Natural killer cell (primary cell): Measurements from ENCODE around the gene MPST. TPM values are rescaled to one million over a fixed set of nuclear protein-coding genes. Genes with fewer than 3 reads are reported as not detected.
"Not testable (repeated sequence)": the region's sequence is repeated elsewhere in the genome, so short reads cannot be mapped to it uniquely, and the experiment has no call there.

ENCODE experiments used
- ATAC-seq, 3 donors: fragments of 150-1000 bp in 2 of 3; fragments of 200-7000 bp in 1 of 3; cut with Tn5 transposase; 1 replicate in 1 of 3; 2 replicates in 2 of 3; pipeline ENCODE4 v1.10.0; 2021; ENCODE audit warnings: mild to moderate bottlenecking in 2 of 3, moderate library complexity in 2 of 3
- DNase-seq, 2 donors: peaks; one replicate each; pipeline versions ENCODE4 v3.0.0 to v3.0.0-alpha.2; 2013 to 2021; ENCODE audit warnings: mixed read lengths in 1 of 2
- H3K27ac ChIP-seq: one replicate; pipeline ENCODE4 v1.5.1; 2013; ENCODE audit warnings: mild to moderate bottlenecking, low read length
- H3K27me3 ChIP-seq: one replicate; pipeline ENCODE4 v1.6.1; 2013; ENCODE audit warnings: low read length; ENCODE audit not compliant: control insufficient read depth, insufficient read depth
- H3K36me3 ChIP-seq: one replicate; pipeline ENCODE4 v1.6.1; 2013; ENCODE audit warnings: low read length; ENCODE audit not compliant: control insufficient read depth, insufficient read depth
- H3K4me1 ChIP-seq: one replicate; pipeline ENCODE4 v1.6.1; 2013; ENCODE audit warnings: low read length; ENCODE audit not compliant: control insufficient read depth, insufficient read depth
- H3K4me3 ChIP-seq: one replicate; pipeline ENCODE4 v1.5.1; 2013; ENCODE audit warnings: low read length
- H3K9me3 ChIP-seq: one replicate; pipeline ENCODE4 v1.6.1; 2013; ENCODE audit warnings: low read length; ENCODE audit not compliant: control insufficient read depth, insufficient read depth
- H3K27ac Mint-ChIP-seq, 2 donors: one replicate each; pipeline ENCODE4 v1.8.0; 2022; ENCODE audit warnings: mild to moderate bottlenecking in 2 of 2, mixed read lengths in 2 of 2, moderate library complexity in 1 of 2
- H3K27me3 Mint-ChIP-seq, 2 donors: one replicate each; pipeline ENCODE4 v1.8.0; 2022; ENCODE audit warnings: low read depth in 2 of 2, mixed read lengths in 2 of 2
- H3K36me3 Mint-ChIP-seq: one replicate; pipeline ENCODE4 v1.8.0; 2022; ENCODE audit warnings: mixed read lengths
- H3K4me1 Mint-ChIP-seq, 2 donors: one replicate each; pipeline ENCODE4 v1.8.0; 2022; ENCODE audit warnings: mixed read lengths in 2 of 2
- H3K4me3 Mint-ChIP-seq: one replicate; pipeline ENCODE4 v1.8.0; 2022; ENCODE audit warnings: mild to moderate bottlenecking, moderate library complexity, mixed read lengths
- H3K9me3 Mint-ChIP-seq, 2 donors: one replicate each; pipeline ENCODE4 v1.8.0; 2022; ENCODE audit warnings: mixed read lengths in 2 of 2
- WGBS: methylation state at CpG from one replicate; pipeline ENCODE4 v1.1.7; 2013; ENCODE audit warnings: missing lambda C conversion rate; ENCODE audit not compliant: insufficient coverage; 5-methylcytosine and 5-hydroxymethylcytosine counted together
- intact Hi-C: fragments of 100-400 bp; cut with micrococcal nuclease; formaldehyde crosslinking; loops from one replicate; pipeline ENCODE4 v1.14.2; 2022
- total RNA-seq, 4 donors: library from RNA; stranded (reverse); fragments of 120-200 nt in 1 of 4; gene quantifications; one replicate each; pipeline versions ENCODE4 v1.2.3 to v1.2.4, GENCODE V29; 2013 to 2022
- TF ChIP-seq, protein P1 (sequence below): fragments of 200-600 bp; IDR thresholded peaks from one replicate; pipeline ENCODE4 v1.8.0; 2022; ENCODE audit warnings: antibody characterized with exemption

Gene MPST
- total RNA-seq, 3 donors from 2014 or later (not counting 1 experiment from before 2014, with no cell fraction given), result 21.4 to 23.9 (median 22.9) TPM

DNA sequence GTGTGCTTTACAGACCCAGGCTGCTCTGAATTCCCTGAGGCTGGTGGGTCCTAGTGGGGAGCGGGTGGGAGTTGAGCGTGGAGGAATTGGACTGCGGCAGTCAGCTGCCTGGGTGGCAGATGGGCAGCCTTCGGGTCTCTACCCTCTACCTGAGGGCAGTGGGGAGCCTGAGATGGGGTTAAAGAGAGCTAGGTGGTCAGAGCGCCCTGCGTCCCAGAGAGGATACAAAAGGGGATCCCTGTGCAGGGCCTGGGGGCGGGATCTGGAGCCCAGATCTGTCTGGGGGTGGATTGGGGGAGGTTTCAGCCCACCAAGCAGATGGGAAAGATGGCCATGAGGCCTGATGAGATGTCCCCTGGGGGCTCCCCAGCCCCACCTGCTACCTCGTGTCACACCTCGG is 50.2 kb downstream of the MPST start:
- Histone ChIP-seq H3K4me3 (no peak overlapping the region), H3K9me3 (no peaks in the 10 kb centered on the region), H3K36me3 (no peaks in the 10 kb centered on the region), H3K27ac (no peak overlapping the region), H3K27me3 (peaks cover 13% of the 10 kb centered on the region), H3K4me1 (no peaks in the 10 kb centered on the region)
- ATAC-seq, result no peak
- no peak overlapping the region for H3K4me3 Mint-ChIP-seq
- H3K36me3 Mint-ChIP-seq, result no peaks in the 10 kb centered on the region
- no peak for DNase-seq
- H3K27me3 Mint-ChIP-seq, result peaks cover 17 to 19% of the 10 kb centered on the region in 2 donors
- intact Hi-C loops, result no loop called here
- H3K27ac Mint-ChIP-seq, result no peak overlapping the region
- H3K9me3 Mint-ChIP-seq, result no peaks in the 10 kb centered on the region
- H3K4me1 Mint-ChIP-seq, result no peaks in the 10 kb centered on the region
- WGBS, result 76% methylated on average over 9 of the region's 9 CpGs
- TF ChIP-seq, protein P1, sequence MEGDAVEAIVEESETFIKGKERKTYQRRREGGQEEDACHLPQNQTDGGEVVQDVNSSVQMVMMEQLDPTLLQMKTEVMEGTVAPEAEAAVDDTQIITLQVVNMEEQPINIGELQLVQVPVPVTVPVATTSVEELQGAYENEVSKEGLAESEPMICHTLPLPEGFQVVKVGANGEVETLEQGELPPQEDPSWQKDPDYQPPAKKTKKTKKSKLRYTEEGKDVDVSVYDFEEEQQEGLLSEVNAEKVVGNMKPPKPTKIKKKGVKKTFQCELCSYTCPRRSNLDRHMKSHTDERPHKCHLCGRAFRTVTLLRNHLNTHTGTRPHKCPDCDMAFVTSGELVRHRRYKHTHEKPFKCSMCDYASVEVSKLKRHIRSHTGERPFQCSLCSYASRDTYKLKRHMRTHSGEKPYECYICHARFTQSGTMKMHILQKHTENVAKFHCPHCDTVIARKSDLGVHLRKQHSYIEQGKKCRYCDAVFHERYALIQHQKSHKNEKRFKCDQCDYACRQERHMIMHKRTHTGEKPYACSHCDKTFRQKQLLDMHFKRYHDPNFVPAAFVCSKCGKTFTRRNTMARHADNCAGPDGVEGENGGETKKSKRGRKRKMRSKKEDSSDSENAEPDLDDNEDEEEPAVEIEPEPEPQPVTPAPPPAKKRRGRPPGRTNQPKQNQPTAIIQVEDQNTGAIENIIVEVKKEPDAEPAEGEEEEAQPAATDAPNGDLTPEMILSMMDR, result no peak

DNA sequence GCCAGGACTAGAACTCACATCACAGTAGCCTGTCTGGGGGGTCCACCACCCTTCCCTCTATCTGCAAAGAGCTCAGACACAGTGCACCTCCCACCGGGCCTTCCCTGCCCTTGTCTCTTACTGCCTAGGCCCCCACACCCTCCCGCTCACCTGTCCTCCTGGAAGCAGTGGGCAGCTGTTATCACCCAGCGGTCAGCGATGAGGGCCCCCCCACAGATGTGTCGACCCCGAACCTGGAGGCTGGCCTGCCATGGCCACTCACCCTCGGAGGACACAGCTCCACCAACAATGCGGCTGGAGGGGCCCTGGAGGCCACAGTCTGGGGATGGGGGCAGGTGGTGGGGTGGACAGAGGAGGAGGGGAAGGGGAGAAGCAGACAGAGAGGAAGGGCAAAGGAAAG is 50.8 kb downstream of the MPST start:
- TF ChIP-seq, protein P1, result no peak
- 84% methylated on average over 8 of the region's 8 CpGs for whole genome bisulfite sequencing
- Mint-ChIP-seq H3K4me3 (no peak overlapping the region), H3K27ac (no peak overlapping the region), H3K4me1 (no peaks in the 10 kb centered on the region), H3K27me3 (peaks cover 19% of the 10 kb centered on the region in 2 donors), H3K9me3 (no peaks in the 10 kb centered on the region), H3K36me3 (no peaks in the 10 kb centered on the region)
- peaks cover 13% of the 10 kb centered on the region for H3K27me3 ChIP-seq
- H3K4me1 ChIP-seq, result no peaks in the 10 kb centered on the region
- no peak overlapping the region for H3K4me3 ChIP-seq
- intact Hi-C loops, result no loop called here
- ATAC-seq (no peak), DNase-seq (no peak)
- H3K36me3 ChIP-seq, result no peaks in the 10 kb centered on the region
- H3K9me3 ChIP-seq, result no peaks in the 10 kb centered on the region
- H3K27ac ChIP-seq, result no peak overlapping the region

DNA sequence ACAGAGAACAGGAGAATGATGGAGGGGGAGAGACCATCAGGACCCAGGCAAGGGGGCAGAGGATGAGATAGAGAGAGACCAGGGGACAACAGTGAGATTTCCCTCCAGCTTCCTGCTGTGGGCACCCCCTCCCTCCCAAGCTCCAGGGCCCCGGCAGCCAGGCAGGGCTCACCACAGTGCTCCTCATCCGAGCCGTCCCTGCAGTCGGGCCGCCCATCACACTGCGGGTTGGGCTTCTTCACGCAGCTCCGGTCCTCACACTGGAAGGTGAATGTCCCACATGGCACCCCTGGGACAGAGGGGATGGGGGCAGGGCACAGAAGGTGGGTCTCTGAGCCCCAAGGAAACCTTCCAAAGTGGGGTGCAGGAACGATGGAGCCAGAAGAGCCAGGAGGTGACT is 51.2 kb downstream of the MPST start:
- Mint-ChIP-seq H3K27me3 (peaks cover 19 to 22% of the 10 kb centered on the region in 2 donors), H3K27ac (no peak overlapping the region), H3K4me3 (no peak overlapping the region), H3K36me3 (no peaks in the 10 kb centered on the region), H3K4me1 (no peaks in the 10 kb centered on the region), H3K9me3 (no peaks in the 10 kb centered on the region)
- Histone ChIP-seq H3K4me1 (no peaks in the 10 kb centered on the region), H3K27ac (no peak overlapping the region), H3K4me3 (no peak overlapping the region), H3K36me3 (no peaks in the 10 kb centered on the region), H3K9me3 (no peaks in the 10 kb centered on the region), H3K27me3 (peaks cover 13% of the 10 kb centered on the region)
- intact Hi-C loops, result no loop called here
- ATAC-seq (no peak), DNase-seq (no peak)
- WGBS, result 53% methylated on average over 9 of the region's 9 CpGs
- TF ChIP-seq, protein P1, result no peak

DNA sequence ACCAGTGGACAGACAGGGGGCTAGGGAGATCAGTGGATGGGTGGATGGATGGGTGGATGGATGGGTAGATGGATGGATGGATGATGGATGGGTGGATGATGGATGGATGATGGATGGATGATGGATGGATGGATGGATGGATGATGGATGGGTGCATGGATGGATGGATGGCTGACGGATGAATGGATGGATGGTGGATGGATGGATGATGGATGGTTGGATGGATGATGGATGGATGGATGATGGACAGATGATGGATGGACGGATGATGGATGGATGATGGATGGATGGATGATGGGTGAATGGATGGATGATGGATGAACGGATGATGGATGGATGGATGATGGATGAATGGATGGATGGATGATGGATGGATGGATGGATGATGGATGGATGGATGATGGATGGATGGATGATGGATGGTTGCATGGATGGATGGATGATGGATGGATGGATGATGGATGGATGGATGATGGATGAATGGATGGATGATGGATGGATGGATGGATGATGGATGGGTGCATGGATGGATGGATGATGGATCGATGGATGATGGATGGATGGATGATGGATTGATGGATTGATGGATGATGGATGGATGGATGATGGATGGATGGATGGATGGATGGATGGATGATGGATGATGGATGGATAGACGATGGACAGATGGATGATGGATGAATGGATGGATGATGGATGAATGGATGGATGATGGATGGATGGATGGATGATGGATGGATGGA is 52.5 kb downstream of the MPST start:
- H3K4me3 Mint-ChIP-seq, H3K4me1 Mint-ChIP-seq, H3K9me3 ChIP-seq, H3K36me3 ChIP-seq, H3K4me1 ChIP-seq, H3K27ac Mint-ChIP-seq, ATAC-seq, H3K27ac ChIP-seq, DNase-seq, intact Hi-C loops, H3K4me3 ChIP-seq, H3K9me3 Mint-ChIP-seq, H3K36me3 Mint-ChIP-seq: not testable (repeated sequence)
- peaks cover 13% of the 10 kb centered on the region for H3K27me3 ChIP-seq
- 95% methylated on average over 5 of the region's 5 CpGs for WGBS
- peaks cover 19 to 23% of the 10 kb centered on the region in 2 donors for H3K27me3 Mint-ChIP-seq
